Trophoblast cell (in vitro differentiated cells and primary cell): ENCODE results near the gene STRN.
"Not testable (repeated sequence)": the region's sequence is repeated elsewhere in the genome, so short reads cannot be mapped to it uniquely, and the experiment has no call there.

Experiments
- DNase-seq, 2 donors: peaks; one replicate each; pipeline ENCODE4 v3.0.0-alpha.2; 2016
- H2AFZ ChIP-seq: 2 replicates; pipeline ENCODE4 v1.6.1; 2013; ENCODE audit warnings: low read length, moderate library complexity, mild to moderate bottlenecking; ENCODE audit not compliant: insufficient read depth, poor library complexity
- H2AK5ac ChIP-seq: 2 replicates; pipeline ENCODE4 v1.6.1; 2013; ENCODE audit warnings: mild to moderate bottlenecking, low read length
- H2BK120ac ChIP-seq: 2 replicates; pipeline ENCODE4 v1.6.1; 2013; ENCODE audit warnings: low read length, mild to moderate bottlenecking, moderate library complexity; ENCODE audit not compliant: insufficient read depth, poor library complexity
- H2BK12ac ChIP-seq: 2 replicates; pipeline ENCODE4 v1.6.1; 2013; ENCODE audit warnings: mild to moderate bottlenecking, low read length, moderate library complexity
- H2BK5ac ChIP-seq: 2 replicates; pipeline ENCODE4 v1.6.1; 2013; ENCODE audit warnings: low read length, low read depth, moderate library complexity, mild to moderate bottlenecking; ENCODE audit not compliant: poor library complexity
- H3K14ac ChIP-seq: 2 replicates; pipeline ENCODE4 v1.6.1; 2013; ENCODE audit warnings: mild to moderate bottlenecking, low read length
- H3K18ac ChIP-seq: 2 replicates; pipeline ENCODE4 v1.6.1; 2013; ENCODE audit warnings: mild to moderate bottlenecking, low read length
- H3K23ac ChIP-seq: 2 replicates; pipeline ENCODE4 v1.6.1; 2013; ENCODE audit warnings: low read length
- H3K27ac ChIP-seq: 2 replicates; pipeline ENCODE4 v1.5.1; 2013; ENCODE audit warnings: low read depth, mild to moderate bottlenecking, inconsistent platforms, low read length, moderate library complexity
- H3K27me3 ChIP-seq: 2 replicates; pipeline ENCODE4 v1.6.1; 2013; ENCODE audit warnings: inconsistent platforms, mild to moderate bottlenecking, low read length, moderate library complexity; ENCODE audit not compliant: insufficient read depth
- H3K36me3 ChIP-seq, 2 experiments: 1 replicate in 1 of 2; 2 replicates in 1 of 2; pipeline ENCODE4 v1.6.1; 2013; ENCODE audit warnings: low read length in 2 of 2, mild to moderate bottlenecking in 2 of 2, moderate library complexity in 1 of 2; ENCODE audit not compliant: insufficient read depth in 2 of 2, control insufficient read depth in 1 of 2
- H3K4ac ChIP-seq: 2 replicates; pipeline ENCODE4 v1.6.1; 2013; ENCODE audit warnings: low read depth, mild to moderate bottlenecking, low read length, moderate library complexity
- H3K4me1 ChIP-seq, 2 experiments: 1 replicate in 1 of 2; 2 replicates in 1 of 2; pipeline ENCODE4 v1.6.1; 2013; ENCODE audit warnings: low read length in 2 of 2, mild to moderate bottlenecking in 2 of 2, moderate library complexity in 1 of 2; ENCODE audit not compliant: insufficient read depth in 2 of 2, control insufficient read depth in 1 of 2
- H3K4me2 ChIP-seq: 2 replicates; pipeline ENCODE4 v1.6.1; 2013; ENCODE audit warnings: inconsistent platforms, mild to moderate bottlenecking, low read length, moderate library complexity
- H3K4me3 ChIP-seq: 2 replicates; pipeline ENCODE4 v1.5.1; 2013; ENCODE audit warnings: mild to moderate bottlenecking, low read depth, low read length, inconsistent platforms
- H3K79me1 ChIP-seq: one replicate; pipeline ENCODE4 v1.6.1; 2013; ENCODE audit warnings: low read length
- H3K79me2 ChIP-seq: 2 replicates; pipeline ENCODE4 v1.6.1; 2013; ENCODE audit warnings: low read length, mild to moderate bottlenecking; ENCODE audit not compliant: control insufficient read depth, insufficient read depth, poor library complexity
- H3K9ac ChIP-seq: 2 replicates; pipeline ENCODE4 v1.6.1; 2013; ENCODE audit warnings: mild to moderate bottlenecking, low read length
- H3K9me3 ChIP-seq: 2 replicates; pipeline ENCODE4 v1.6.1; 2013; ENCODE audit warnings: low read depth, mild to moderate bottlenecking, control low read depth, inconsistent platforms, low read length; ENCODE audit not compliant: insufficient read depth
- H4K12ac ChIP-seq: 2 replicates; pipeline ENCODE4 v1.6.1; 2013; ENCODE audit warnings: low read depth, mild to moderate bottlenecking, low read length, moderate library complexity
- H4K8ac ChIP-seq: 2 replicates; pipeline ENCODE4 v1.6.1; 2013; ENCODE audit warnings: low read depth, mild to moderate bottlenecking, low read length, moderate library complexity
- H4K91ac ChIP-seq: one replicate; pipeline ENCODE4 v1.6.1; 2013; ENCODE audit warnings: low read depth, mild to moderate bottlenecking, low read length, moderate library complexity
- WGBS: extraction: QIAGEN DNeasy Blood & Tissue Kit; methylation state at CpG from one replicate; pipeline ENCODE4 v1.1.7; 2013; ENCODE audit warnings: missing lambda C conversion rate; ENCODE audit not compliant: insufficient read length, insufficient coverage; ENCODE audit errors: extremely low coverage; 5-methylcytosine and 5-hydroxymethylcytosine counted together

Gene STRN

DNA sequence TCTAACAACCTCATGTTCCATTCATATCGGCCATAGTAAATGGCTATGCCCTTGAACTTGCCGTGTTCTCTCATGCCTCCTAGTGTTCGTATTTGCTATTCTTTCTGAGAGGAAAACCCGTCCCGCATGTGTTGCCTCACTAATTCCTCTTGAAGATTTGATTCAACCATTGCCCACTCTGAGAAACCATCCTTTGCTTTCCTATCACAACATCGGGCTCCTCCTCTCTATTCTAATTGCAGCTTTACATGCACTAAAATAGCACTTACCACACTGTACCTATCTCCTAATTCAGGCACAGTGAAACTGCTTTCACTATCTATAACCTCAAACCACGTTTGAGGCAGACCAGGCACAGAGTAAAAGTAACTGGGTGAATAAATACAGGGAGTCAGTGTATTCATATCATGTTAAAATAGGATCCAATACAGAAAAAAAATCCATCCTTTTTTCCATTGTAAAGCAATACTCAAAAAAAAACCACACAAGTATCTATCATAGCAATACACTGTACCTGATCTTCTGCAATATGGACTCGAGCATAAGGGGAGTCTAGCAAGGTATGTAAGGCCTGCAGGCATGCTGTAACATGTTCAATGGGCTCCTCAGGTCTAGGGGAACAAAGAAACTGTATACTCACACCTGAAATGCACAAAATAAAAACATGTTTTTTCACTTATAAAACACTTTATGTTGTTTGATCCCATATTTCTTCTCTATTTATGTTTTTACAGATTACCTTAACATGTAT is 39.0 kb upstream of the STRN start:
- Histone ChIP-seq H4K91ac (no peak overlapping the region), H3K14ac (no peak overlapping the region), H4K8ac (no peak overlapping the region), H3K27me3 (no peaks in the 10 kb centered on the region), H2BK120ac (no peak overlapping the region), H2BK5ac (no peak overlapping the region), H3K79me2 (no peaks in the 10 kb centered on the region), H3K4me3 (no peak overlapping the region), H3K36me3 (peaks cover 5 to 14% of the 10 kb centered on the region in 2 experiments), H2AK5ac (no peak overlapping the region), H3K4ac (no peak overlapping the region), H3K4me2 (no peak overlapping the region), H2AFZ (no peak overlapping the region), H3K9ac (no peak overlapping the region), H3K18ac (no peak overlapping the region), H3K4me1 (no peaks in the 10 kb centered on the region), H2BK12ac (no peak overlapping the region), H3K23ac (no peak overlapping the region), H3K9me3 (no peaks in the 10 kb centered on the region), H3K79me1 (no peaks in the 10 kb centered on the region), H3K27ac (no peak overlapping the region), H4K12ac (no peak overlapping the region)
- DNase-seq: peak; percentile 37 to 80
- no CpG with 5 or more reads among the region's 8 CpGs for WGBS

DNA sequence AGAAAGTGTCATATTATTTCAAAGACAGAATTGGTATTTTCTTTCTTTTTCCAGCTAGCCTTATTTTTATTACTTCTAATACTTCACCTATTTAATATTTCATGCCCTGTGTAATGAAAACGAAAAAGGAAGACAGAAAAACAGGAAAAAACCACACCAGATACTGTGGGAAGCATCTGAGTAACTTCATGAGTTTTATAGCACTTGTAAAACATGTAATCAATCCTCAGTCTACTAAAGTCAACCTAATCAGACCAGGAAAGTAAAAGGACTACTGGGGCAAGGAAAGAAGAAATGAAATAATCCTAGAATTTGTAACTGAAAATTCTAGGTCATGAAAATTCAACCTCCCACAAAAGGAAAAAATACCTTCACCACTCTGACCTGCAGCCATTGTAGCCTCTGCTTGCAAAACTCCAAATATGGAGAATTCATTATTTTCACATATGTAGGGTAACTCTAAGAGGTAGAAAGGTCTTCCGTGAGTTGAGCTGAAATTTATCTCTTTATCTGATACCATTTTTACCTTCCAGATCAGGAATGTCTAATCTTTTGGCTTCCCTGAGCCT is 34.7 kb upstream of the STRN start:
- Histone ChIP-seq H3K36me3 (peaks cover 9 to 26% of the 10 kb centered on the region in 2 experiments), H4K8ac (no peak overlapping the region), H3K4me1 (no peaks in the 10 kb centered on the region), H3K9ac (no peak overlapping the region), H4K91ac (no peak overlapping the region), H3K9me3 (no peaks in the 10 kb centered on the region), H3K79me1 (no peaks in the 10 kb centered on the region), H3K14ac (no peak overlapping the region), H4K12ac (no peak overlapping the region), H3K18ac (no peak overlapping the region), H2BK12ac (no peak overlapping the region), H3K27me3 (no peaks in the 10 kb centered on the region), H3K4me3 (no peak overlapping the region), H3K4ac (no peak overlapping the region), H3K27ac (no peak overlapping the region), H3K23ac (no peak overlapping the region), H3K4me2 (no peak overlapping the region), H2BK120ac (no peak overlapping the region), H3K79me2 (no peaks in the 10 kb centered on the region), H2AK5ac (no peak overlapping the region), H2AFZ (no peak overlapping the region), H2BK5ac (no peak overlapping the region)
- WGBS: no CpG with 5 or more reads among the region's 2 CpGs
- no peak for DNase-seq

DNA sequence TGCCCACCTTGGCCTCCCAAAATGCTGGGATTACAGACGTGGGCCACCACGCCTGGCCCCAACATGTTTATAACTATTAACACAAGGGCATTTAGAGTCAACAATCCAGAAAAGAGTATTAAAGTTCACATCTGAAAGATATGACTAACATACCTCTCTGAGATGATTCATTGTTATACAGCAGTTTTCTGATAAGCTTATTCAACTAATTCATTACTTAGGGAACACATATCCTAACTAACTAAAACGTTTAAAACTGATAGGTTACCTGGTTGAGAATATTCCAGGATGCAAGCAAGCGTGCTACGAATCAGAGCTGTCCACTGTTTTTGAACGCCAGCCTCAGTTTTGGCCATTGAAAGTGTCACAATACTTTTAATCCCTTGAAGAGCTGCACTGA is 34.0 kb upstream of the STRN start:
- Histone ChIP-seq H4K12ac (no peak overlapping the region), H3K4me1 (no peaks in the 10 kb centered on the region)
- no CpG with 5 or more reads among the region's 6 CpGs for WGBS

DNA sequence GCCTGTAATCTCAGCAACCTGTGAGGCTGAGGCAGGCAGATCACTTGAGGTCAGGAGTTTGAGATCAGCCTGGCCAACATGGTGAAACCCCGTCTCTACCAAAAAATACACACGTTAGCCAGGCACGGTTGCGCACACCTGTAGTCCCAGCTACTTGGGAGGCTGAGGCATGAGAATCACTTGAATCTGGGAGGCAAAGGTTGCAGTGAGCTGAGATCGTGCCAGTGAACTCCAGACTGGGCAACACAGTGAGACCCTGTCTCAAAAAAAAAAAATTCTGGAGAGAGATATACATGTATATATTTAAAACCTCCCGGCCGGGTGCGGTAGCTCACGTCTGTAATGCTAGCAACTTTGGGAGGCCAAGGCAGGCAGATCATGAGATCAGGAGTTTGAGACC is 33.1 kb upstream of the STRN start:
- peaks cover 9 to 21% of the 10 kb centered on the region in 2 experiments for H3K36me3 ChIP-seq
- not testable (repeated sequence) for H3K79me1 ChIP-seq, H2BK5ac ChIP-seq, H3K79me2 ChIP-seq, H3K9me3 ChIP-seq, DNase-seq, H3K27me3 ChIP-seq, H3K27ac ChIP-seq, H3K4me2 ChIP-seq, H4K91ac ChIP-seq, H3K4me3 ChIP-seq, H2AFZ ChIP-seq, H2BK120ac ChIP-seq, H3K14ac ChIP-seq, H3K23ac ChIP-seq, H3K4ac ChIP-seq, H3K4me1 ChIP-seq, H2BK12ac ChIP-seq, H3K9ac ChIP-seq, H4K8ac ChIP-seq, H2AK5ac ChIP-seq, H3K18ac ChIP-seq
- no CpG with 5 or more reads among the region's 9 CpGs for WGBS
- H4K12ac ChIP-seq: peak overlapping the region; percentile 54

More for the DNA sequence above, 34.0 kb upstream of the STRN start:
- no peak overlapping the region for H3K23ac ChIP-seq
- DNase-seq: no peak
- H2BK5ac ChIP-seq: no peak overlapping the region
- no peak overlapping the region for H3K9ac ChIP-seq
- peaks cover 9 to 25% of the 10 kb centered on the region in 2 experiments for H3K36me3 ChIP-seq
- H3K27me3 ChIP-seq: no peaks in the 10 kb centered on the region
- H3K9me3 ChIP-seq: no peaks in the 10 kb centered on the region
- no peak overlapping the region for H3K4me2 ChIP-seq
- no peak overlapping the region for H2AFZ ChIP-seq
- H3K4me3 ChIP-seq: no peak overlapping the region
- H2BK12ac ChIP-seq: no peak overlapping the region
- H2AK5ac ChIP-seq: no peak overlapping the region
- no peak overlapping the region for H3K18ac ChIP-seq
- no peak overlapping the region for H4K8ac ChIP-seq
- no peak overlapping the region for H3K4ac ChIP-seq
- no peaks in the 10 kb centered on the region for H3K79me1 ChIP-seq
- no peak overlapping the region for H3K14ac ChIP-seq
- H3K27ac ChIP-seq: no peak overlapping the region
- no peak overlapping the region for H2BK120ac ChIP-seq
- no peak overlapping the region for H4K91ac ChIP-seq
- H3K79me2 ChIP-seq: no peaks in the 10 kb centered on the region
